ENCODE measurements around the gene HAPLN3. TPM values are rescaled to one million over a fixed set of nuclear protein-coding genes. Genes with fewer than 3 reads are reported as not detected.
A peak's percentile ranks its signal among the peaks of the same experiment; 100 is the strongest.

HAPLN3 gene
- total RNA-seq, 1 donor from 2014 or later = 35.9 TPM

DNA sequence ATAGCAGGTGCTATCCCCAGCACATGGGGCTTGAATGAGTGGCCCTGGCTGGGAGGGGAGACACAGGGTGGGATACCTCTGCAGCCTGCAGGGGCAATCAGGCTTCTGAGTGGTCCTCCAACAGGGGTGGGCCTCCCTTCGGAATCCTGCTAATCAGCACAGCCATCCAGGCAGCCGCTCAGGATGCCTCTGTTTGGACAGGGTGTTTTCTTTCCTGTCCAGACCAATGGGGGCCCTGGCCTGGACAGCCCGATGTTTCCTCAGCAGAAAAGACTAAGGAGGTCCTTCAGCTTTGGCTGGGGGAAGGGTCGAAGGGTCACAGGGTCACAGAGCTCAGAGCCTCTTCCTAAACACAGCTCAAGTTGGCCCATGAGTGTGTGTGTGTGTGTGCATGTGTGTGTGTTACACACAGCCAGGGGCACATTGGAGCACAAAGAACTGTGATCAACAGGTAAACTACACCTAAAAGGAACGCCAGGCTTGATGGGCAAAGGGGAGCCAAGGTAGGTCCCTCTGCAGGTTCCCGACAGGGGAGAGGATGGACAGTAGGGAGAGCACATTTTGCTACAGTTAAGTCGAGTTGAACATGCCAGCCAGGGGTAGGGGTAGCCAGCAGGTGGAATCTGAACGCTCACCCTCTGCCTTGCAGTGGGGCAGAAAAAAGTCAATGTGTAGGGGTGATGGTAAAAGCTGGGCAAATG is 1.1 kb upstream of the HAPLN3 start:
- DNase-seq (ENCODE audit: low read depth, low spot score) = peak; percentile 55

DNA sequence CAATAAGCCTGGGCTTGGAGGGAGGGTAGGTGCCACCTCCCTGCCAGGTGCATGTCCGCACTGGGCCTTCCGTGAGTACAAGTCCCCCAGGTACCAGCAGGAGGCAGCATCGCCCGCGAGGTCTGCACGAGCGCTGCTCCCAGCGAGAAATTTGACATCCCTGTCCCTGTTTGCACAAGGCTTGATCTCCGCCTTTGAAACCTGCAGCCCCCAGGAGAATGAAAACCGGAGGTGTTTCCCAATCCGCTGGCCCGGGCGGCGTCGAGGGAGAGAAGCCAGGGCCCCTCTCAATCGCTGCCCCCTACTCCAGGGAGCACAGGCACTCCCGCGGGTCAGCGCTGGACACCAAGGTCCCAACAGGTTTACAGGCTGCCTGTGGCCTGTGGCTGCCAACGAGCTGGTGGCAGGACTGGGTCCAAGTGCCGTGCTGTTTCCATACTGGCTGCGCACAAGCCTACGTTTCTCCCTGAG is 961 bp downstream of the HAPLN3 start:
- no peak for DNase-seq (ENCODE audit: low read depth, low spot score)

DNA sequence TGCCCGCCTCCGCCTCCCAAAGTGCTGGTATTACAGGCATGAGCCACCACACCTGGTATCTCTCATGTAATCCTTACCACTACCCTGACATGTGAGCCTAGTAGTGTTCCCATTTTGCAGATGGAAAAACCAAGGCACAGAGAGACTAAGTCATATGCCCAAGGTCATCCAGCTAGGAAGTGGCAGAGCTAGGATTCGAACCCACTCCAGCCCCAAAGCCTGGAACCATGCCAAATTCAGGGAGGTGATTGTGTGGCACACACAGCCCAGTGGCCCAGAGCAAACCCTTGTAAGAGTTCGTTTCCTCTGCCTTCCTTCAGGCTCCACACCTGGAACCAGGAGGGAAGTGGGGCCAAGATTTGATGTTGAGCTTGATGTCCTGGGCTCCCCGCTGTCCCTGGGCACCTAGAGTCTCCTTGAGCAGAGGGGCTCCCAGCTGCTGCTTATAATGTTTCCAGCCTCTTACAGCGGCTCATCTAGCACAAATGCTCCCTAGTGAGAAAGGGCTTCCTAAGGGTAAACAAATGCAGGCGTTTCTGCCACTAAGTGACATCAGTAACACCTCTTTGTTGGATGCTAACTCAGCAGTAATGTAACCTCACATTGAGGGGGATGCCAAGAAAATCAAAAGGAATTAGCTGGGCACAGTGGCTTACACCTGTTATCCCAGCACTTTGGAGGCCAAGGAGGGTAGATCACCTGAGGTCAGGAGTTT is 3.6 kb downstream of the HAPLN3 start:
- no peak for DNase-seq (ENCODE audit: low read depth, low spot score)

DNA sequence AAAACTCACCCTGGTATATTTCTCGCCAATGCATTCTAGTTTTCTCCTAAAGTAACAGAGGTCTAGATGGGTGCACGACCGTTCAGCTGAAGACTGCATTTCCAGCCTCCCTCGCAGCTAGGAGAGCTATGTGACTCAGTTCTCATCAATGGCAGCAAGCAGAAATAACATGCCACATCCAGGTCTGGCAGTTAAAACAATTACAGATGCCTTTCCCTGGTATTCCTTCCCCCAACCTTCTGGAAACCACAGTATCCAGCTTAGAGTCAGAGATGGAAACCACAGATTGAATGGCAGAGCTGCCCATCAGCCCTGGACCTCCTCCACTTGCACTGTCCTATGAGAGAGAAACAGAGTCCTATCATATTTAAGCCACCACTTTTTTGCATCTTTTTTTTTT is 4.8 kb downstream of the HAPLN3 start:
- no peak for DNase-seq (ENCODE audit: low read depth, low spot score)

DNA sequence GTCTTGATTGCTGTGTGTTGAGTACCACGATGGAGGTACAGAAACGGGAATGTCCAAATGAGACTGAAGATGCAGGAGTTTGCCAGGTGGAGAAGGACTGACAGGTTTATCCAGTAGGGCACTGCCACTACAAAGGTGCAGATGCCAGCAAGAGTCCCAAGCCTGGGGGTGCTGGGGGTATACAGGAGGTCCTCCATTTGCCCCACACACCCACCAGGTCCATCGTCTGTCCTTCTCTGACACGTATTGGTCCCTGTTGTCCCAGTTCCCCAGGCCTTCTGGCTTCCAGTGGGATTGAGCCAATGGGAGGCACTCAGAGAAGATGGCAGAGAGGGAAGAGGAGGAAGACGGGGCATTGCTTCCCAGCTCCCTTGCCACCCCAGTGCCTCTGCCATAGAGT is 6.6 kb downstream of the HAPLN3 start:
- no peak for DNase-seq (ENCODE audit: low read depth, low spot score)

DNA sequence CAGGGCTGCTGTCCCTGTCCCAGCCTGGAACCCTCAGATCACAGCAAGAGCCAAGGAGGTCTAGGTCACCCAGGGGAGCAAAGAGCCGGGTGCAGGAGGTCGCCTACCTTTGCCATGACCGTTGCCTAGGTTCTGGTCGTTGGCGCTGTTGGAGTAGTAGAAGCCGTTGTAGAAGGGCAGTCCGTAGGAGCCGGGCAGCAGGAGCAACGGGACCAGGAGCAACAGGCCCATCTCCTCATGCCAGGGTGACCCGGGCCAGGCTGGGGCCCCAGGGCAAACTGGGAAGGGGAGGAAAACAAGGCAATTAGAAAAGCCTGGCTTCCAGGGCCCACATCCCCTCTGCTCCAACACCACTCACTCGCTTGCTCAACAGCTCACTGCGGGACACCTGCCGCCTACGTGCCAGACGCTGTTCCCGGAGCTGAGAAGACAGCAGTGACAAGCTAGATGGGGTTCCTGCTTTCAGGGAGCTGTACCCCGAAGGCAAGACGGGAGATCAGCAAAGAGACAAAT is 8.2 kb downstream of the HAPLN3 start:
- no peak for DNase-seq (ENCODE audit: low read depth, low spot score)

DNA sequence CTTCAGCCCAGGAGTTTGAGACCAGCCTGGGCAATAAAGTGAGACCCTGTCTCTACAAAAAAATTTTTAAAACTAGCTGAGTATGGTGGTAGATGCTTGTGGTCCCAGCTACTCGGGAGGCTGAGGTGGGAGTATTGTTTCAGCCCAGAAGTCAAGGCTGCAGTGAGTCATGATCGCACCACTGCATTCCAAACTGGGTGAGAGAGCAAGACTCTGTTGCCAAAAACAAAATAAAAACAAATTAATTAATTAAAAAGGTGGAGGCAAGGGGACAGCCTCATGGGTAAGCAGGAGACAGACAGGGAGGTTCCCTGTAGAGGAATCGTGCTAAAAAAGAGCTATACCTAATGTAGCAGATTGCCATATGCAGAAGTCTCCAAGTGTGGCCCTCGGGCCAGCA is 12.6 kb downstream of the HAPLN3 start:
- no peak for DNase-seq (ENCODE audit: low read depth, low spot score)

DNA sequence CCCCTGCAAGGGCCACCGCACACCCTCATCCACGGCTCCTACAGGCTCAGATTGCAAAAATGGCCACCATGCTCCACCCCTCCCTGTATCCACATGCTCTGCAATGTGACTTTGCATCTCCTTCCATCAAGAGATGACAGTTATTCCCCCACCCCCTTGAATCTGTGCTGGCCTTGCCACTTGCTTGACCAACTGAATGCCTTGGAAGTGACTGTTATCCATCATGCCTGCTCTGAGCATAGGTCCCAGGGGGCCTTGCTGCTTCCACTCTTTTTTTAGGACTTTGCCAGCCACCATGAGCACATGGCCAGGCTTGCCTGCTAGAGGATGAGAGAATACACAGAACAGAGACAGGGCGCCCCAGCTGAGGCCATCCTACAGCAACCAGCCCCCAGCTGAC is 13.6 kb downstream of the HAPLN3 start:
- DNase-seq (ENCODE audit: low read depth, low spot score) = no peak

DNA sequence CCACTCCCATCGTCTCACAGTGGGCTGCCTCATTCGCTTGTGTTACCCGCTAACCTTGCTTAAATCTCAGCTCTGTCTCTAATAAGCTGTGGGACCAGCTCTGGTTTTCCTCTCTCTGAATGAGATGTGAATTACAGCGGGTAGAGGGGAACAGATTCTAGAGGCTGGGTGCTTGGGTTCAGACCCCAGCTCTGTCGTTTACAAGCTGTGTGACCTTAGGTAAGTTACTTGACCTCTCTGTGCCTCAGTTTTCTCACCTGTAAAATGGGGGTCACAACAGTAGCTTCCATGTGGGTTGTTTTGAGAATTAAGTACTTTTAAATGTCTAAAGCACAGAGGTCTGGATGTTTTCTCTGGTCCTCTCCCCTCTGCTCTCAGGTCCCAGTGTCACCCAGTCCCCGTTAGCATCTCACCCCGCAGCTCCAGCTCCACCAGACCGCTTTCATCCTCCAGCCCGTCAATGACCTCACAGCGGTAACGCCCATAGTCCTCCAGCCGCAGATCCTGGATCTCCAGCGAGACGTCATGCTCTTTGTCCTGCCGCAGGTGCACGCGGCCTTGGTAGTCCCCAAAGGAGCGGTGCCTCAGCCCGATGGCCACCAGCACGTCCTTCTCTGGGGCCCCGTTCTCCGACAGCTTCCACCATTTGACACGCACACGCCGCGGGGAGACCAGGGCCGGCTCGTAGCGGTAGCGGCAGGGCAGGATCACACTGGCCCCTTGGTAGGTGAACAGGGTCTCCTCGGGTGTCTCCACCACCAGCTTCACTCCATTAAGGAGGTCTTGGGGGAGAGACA is 14.2 kb downstream of the HAPLN3 start:
- no peak for DNase-seq (ENCODE audit: low read depth, low spot score)

DNA sequence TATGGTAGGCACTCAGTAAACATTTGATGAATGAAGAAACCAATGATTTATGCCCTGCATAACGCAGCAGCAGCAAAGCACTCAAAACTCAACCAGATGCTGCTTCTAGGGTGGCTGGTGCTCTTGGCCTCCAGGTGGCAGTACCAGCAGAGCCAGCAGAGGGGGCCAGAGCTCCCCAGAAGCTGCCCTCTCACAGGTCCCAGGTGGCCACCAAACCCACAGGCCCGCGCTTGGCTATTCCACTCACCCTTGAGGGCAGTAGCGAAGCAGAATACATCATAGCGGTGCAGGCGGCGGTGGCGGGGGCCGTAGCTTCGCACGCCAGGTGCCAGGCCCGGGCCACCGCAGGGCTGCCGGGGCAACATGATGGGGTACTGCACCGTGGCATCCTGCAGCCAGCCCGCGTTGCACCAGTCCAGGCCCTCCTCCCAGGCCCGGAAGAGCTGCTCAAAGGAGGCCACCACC is 16.6 kb downstream of the HAPLN3 start:
- DNase-seq (ENCODE audit: low read depth, low spot score) = no peak

DNA sequence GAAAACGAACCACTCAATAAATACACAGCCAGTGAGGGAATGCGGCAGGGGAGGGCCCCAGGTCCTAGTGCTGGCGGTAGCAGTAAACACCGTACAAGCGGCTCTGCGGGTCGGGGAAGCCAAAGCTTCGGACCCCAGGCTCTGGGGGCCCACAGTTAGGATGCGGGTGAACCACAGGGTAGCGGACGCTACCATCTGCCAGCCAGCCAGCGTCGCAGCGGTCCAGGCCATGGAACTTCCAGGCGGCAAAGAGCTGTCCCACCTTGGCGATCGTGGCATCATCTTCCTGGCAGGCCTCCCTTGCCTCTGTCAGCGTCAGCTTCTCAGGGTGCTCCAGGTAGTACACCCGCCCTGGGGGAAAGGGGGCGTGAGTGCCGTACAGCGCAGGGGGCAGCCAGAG is 17.4 kb downstream of the HAPLN3 start:
- no peak for DNase-seq (ENCODE audit: low read depth, low spot score)

DNA sequence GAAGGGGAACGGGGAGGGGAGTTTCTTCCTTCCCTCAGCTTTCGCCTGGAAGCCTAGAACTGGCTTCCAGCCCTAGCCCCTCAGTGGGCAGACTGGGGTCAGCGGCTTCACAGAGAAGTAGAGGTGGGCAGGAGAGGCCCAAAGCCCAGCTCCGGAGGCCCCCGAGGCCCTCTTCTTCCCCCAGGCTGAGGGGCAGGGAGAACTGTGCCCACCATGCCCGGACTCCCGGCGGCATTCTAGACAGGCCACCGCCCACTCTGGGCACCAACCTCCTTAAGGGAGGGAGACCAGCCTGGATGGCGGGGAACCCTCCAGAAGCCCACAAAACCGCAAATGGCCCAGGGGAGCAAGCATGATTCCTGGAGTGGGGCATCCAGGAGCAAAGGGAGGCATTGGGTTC is 17.9 kb downstream of the HAPLN3 start:
- DNase-seq (ENCODE audit: low read depth, low spot score) = no peak

DNA sequence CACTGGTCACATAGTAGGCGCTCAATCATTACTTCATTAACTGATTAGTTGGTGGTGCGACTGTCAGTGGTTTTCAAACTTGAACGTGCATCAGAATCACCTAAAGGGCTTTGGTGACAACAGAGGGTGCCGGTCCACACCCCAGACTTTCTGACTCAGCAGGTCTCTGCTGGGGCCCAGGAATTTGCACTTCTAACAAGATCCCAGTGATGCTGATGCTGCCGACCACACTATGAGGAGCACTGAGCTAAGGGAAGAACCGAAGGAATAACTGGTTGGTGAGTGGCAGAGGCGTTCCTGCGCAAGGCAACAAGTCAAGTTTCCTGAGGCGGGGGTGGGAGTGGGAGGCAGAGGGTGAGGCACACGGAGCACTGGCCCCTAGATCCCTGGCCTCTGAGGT is 18.8 kb downstream of the HAPLN3 start:
- DNase-seq (ENCODE audit: low read depth, low spot score) = no peak

DNA sequence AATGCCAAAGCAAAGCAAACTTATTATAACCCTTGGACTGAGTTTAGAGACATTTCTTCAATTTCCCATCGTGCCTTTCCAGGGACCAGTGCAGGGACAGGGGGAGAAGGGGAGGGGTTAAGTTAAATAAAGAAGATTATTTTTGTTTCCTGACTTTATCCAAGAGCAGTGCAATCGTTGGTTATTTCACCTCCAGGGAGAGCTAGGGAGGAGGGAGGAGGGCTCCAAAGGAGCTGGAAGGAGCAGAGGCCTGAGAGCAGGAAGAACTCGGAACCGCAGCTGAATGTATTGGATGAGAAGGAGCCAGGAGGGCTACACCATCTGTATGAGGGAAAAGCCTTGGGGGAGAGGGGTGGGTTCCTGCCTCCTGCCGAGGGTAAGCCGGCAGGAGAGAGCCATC is 20.7 kb downstream of the HAPLN3 start:
- no peak for DNase-seq (ENCODE audit: low read depth, low spot score)

DNA sequence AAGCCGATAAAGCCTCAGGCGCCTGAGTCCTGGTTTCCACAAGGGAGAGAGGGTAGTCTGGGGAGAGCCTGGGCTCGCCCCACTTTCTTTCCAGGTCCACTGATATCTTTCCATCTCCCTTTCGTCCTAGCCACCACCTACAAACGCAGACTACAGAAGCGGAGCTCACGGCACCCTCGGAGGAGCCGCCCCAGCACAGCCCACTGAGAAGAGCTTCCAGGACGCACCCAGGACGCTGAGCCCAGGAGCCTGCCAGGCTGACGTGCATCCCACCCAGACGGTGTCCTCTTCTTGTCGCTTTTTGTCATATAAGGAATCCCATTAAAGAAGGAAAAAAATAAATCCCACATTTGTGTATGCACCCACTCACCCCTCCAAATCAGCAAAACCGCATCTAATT is 21.1 kb downstream of the HAPLN3 start:
- DNase-seq (ENCODE audit: low read depth, low spot score) = no peak

DNA sequence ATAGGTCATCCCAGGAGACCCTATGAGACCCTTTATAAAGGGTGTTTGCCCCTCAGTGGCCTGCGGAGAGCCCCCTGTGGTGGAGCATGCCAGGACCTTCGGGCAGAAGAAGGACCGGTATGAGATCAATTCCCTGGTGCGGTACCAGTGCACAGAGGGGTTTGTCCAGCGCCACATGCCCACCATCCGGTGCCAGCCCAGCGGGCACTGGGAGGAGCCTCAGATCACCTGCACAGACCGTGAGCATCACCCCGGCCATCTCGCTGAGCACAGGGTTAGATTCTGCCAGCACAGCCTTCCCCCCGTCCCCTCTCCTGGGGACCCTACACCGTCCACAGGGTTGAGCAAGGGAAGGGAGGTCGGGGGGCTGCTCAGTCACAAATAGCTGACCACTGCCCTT is 21.6 kb downstream of the HAPLN3 start:
- no peak for DNase-seq (ENCODE audit: low read depth, low spot score)

DNA sequence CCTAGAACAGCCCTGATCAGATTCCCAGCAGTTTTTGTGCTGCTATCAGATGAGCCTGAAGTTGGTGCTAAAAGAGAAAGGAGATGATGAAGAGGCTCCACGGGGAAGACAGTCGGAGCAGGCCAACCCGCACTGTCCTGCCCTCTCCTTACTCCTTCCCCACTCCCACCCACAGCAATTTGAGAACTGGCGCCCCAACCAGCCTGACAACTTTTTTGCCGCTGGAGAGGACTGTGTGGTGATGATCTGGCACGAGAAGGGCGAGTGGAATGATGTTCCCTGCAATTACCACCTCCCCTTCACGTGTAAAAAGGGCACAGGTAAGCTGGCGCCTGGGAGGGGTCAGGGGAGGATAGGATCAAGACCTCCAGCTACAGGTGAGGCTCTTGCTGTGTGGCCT is 22.6 kb downstream of the HAPLN3 start:
- DNase-seq (ENCODE audit: low read depth, low spot score) = no peak

DNA sequence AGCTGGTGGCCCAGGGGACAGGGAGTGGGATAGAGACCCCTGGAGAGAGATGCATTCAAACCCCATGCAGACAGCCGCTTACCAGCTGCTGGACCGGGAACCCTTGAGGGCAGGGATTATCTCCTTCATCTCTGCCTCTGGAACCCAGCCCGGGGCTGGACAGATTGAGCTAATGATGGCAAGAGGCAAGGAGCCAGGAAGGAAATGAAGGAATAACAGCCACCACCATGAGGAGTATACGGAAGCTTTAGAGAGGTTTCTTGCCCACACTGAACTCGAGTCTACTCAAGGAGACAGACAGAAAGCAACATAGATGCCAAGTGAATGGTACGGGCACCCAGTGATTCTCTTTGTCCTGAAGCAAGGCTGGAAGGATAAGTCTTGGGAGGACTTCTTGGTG is 23.2 kb downstream of the HAPLN3 start:
- no peak for DNase-seq (ENCODE audit: low read depth, low spot score)

DNA sequence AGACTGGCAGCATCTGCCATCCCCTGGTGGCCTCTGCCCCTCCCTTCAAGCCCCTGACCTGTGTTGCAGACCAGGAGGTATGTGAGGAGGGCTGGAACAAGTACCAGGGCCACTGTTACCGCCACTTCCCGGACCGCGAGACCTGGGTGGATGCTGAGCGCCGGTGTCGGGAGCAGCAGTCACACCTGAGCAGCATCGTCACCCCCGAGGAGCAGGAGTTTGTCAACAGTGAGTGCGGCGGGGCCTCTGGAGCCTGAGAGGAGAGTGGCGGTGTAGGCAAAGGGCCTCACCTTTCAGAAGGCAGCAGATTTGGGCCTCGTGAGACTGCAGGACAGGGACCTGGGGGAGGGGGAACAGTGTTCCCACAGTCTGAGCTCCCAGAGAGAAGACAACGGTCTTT is 24.0 kb downstream of the HAPLN3 start:
- DNase-seq (ENCODE audit: low read depth, low spot score) = no peak

DNA sequence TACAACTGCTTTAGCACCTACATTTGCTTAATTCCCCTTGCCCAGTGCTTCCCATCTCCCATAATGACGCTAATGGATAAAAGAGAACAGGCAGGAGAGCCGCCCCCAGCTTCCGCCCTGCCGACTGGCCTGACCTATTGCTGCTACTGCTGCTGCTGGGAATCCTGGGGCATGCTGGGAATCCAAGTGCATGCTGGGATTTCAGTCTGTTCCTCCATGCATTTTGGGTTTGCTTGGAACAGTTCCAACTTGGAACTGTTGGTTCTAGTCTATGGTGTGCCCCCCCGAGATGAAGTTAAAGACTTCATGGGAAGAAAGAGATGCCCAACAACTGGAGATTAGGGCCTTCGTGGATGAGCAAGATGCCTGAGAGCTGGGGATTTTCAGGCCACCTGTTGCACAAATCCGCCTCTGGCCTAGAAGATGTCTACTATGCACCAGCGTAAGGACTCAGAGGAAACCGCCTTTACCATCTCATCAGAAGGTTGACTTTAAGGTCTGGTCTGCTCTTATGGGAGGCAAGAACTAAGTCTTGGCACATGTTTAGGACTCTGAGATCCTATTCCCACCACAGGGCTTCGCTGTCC is 29.0 kb downstream of the HAPLN3 start:
- no peak for DNase-seq (ENCODE audit: low read depth, low spot score)

DNA sequence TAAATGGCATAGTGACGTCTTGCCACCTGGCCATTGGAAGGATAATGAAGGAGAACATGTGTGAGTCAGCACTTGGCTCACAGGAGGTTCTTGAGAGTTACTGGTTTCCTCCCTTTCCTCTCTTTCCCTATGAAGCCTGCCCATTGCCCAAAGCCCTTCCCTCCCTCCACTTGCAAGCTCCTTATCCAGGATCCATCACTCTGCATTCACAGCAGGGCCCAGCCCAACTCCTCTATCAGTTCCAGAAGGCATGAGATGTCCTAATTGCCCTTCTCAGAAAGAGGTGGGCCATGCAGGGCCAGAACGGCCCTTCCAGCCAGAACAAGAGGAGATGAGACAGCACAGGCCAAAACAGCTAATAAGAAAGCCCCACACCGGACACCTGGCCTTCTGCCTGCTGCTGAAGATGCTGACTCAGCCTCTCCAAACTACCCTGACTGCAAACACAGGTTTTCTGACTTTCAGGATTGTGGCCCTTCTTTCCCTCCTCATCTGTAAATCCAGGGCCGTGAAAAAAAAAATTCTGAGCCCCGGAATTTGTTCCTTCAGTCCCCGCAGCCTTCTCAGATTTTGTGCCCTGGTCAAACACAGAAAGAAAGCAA is 29.7 kb downstream of the HAPLN3 start:
- DNase-seq (ENCODE audit: low read depth, low spot score) = no peak

All from pulmonary artery endothelial cell (primary cell).